ENCODE measurements around the gene PP2D1.

GRCh38 chr3:20013396-20013795 lies 1.3 kb upstream of the PP2D1 start:
- no peak for TF ChIP-seq MAFG (tag; conservative IDR thresholded peaks at IDR 0.05)
- no peak for TF ChIP-seq CTCF (IDR thresholded peaks at IDR 0.05 in 2 of 3, conservative IDR thresholded peaks at IDR 0.05 in 1 of 3; ENCODE audit: insufficient read depth in 2 of 3, low read depth in 1 of 3, low read length in 3 of 3)
- TF ChIP-seq CBX3 (IDR thresholded peaks at IDR 0.05; ENCODE audit: borderline replicate concordance in 1 of 2, low read length in 2 of 2): no peak
- TF ChIP-seq JUN (IDR thresholded peaks at IDR 0.05; ENCODE audit: borderline replicate concordance, low read depth, low read length): no peak
- no peak for TF ChIP-seq JUN (CRISPR knock-in tag; IDR thresholded peaks at IDR 0.05; ENCODE audit: borderline replicate concordance)
- no peak for TF ChIP-seq ZNF707 (CRISPR knock-in tag; conservative IDR thresholded peaks at IDR 0.05)
- TF ChIP-seq ZNF274 (IDR thresholded peaks at IDR 0.05; ENCODE audit: borderline replicate concordance, low read depth, low read length): no peak

Measured in K562 (cell line).